GM23338 (cell line): ENCODE measurements around the gene LEKR1. TPM values are rescaled to one million over a fixed set of nuclear protein-coding genes. Genes with fewer than 3 reads are reported as not detected.

Experiments used
- ATAC-seq: fragments of 200-7000 bp; cut with Tn5 transposase; 3 replicates; pipeline ENCODE4 v1.9.1; 2020
- DNase-seq: peaks from one replicate; pipeline ENCODE4 v3.0.0-alpha.2; 2015; ENCODE audit warnings: low spot score
- H2AFZ ChIP-seq: fragments of 200-600 bp; sonication (generic); 2 replicates; pipeline ENCODE4 v1.8.0; 2016; ENCODE audit warnings: antibody characterized with exemption, mild to moderate bottlenecking, moderate library complexity
- H3F3A ChIP-seq: fragments of 200-600 bp; sonication (generic); replicated peaks from 2 replicates; pipeline ENCODE4 v1.8.0; 2017; ENCODE audit warnings: antibody characterized with exemption, mixed run types, low read depth
- H3K27ac ChIP-seq: fragments of 200-600 bp; sonication (generic); 2 replicates; pipeline ENCODE4 v1.6.1; 2016; ENCODE audit warnings: low read depth
- H3K27me3 ChIP-seq: fragments of 200-600 bp; sonication (generic); 2 replicates; pipeline ENCODE4 v1.8.0; 2016; ENCODE audit warnings: mild to moderate bottlenecking, mixed run types, moderate library complexity; ENCODE audit not compliant: insufficient read depth
- H3K36me3 ChIP-seq: fragments of 200-600 bp; sonication (generic); 2 replicates; pipeline ENCODE4 v1.8.0; 2016; ENCODE audit warnings: mild to moderate bottlenecking; ENCODE audit not compliant: insufficient read depth
- H3K4me1 ChIP-seq: fragments of 200-600 bp; sonication (generic); 2 replicates; pipeline ENCODE4 v1.8.0; 2016; ENCODE audit warnings: mild to moderate bottlenecking, moderate library complexity; ENCODE audit not compliant: insufficient read depth
- H3K4me2 ChIP-seq: fragments of 200-600 bp; sonication (generic); 2 replicates; pipeline ENCODE4 v1.7.1; 2017; ENCODE audit warnings: mixed run types
- H3K4me3 ChIP-seq: fragments of 200-600 bp; sonication (generic); 2 replicates; pipeline ENCODE4 v1.6.1; 2016; ENCODE audit warnings: mixed run types
- H3K79me2 ChIP-seq: fragments of 200-600 bp; sonication (generic); replicated peaks from 2 replicates; pipeline ENCODE4 v1.8.0; 2017; ENCODE audit warnings: mild to moderate bottlenecking; ENCODE audit not compliant: insufficient read depth
- H3K9me2 ChIP-seq: fragments of 200-600 bp; sonication (generic); 2 replicates; pipeline ENCODE4 v1.8.0; 2017; ENCODE audit not compliant: insufficient read depth
- H4K20me1 ChIP-seq: fragments of 200-600 bp; sonication (generic); replicated peaks from 2 replicates; pipeline ENCODE4 v1.8.0; 2017; ENCODE audit warnings: mild to moderate bottlenecking; ENCODE audit not compliant: insufficient read depth
- H3K27ac Mint-ChIP-seq: 2 replicates; pipeline ENCODE4 v1.8.0; 2020; ENCODE audit warnings: inconsistent platforms, mild to moderate bottlenecking, moderate library complexity, mixed read lengths
- H3K27me3 Mint-ChIP-seq: 3 replicates; pipeline ENCODE4 v1.8.0; 2022; ENCODE audit warnings: low read depth, mild to moderate bottlenecking, moderate library complexity, mixed read lengths, inconsistent platforms; ENCODE audit not compliant: insufficient read depth, poor library complexity
- H3K36me3 Mint-ChIP-seq: 3 replicates; pipeline ENCODE4 v1.8.0; 2021; ENCODE audit warnings: low read depth, mild to moderate bottlenecking, inconsistent platforms, moderate library complexity, mixed read lengths
- H3K4me1 Mint-ChIP-seq: 3 replicates; pipeline ENCODE4 v1.8.0; 2020; ENCODE audit warnings: mild to moderate bottlenecking, inconsistent platforms, mixed read lengths
- H3K4me3 Mint-ChIP-seq: 3 replicates; pipeline ENCODE4 v1.8.0; 2021; ENCODE audit warnings: moderate library complexity, mild to moderate bottlenecking, inconsistent platforms, mixed read lengths
- H3K9me3 Mint-ChIP-seq: 3 replicates; pipeline ENCODE4 v1.8.0; 2020; ENCODE audit warnings: moderate library complexity, mild to moderate bottlenecking, inconsistent platforms, mixed read lengths
- CREB1 ChIP-seq: fragments of 250-450 bp; sonication (Bioruptor Pico); IDR thresholded peaks from 2 replicates; pipeline ENCODE4 v1.5.0; 2020; ENCODE audit warnings: low read depth, mild to moderate bottlenecking, moderate library complexity
- CTCF ChIP-seq, 2 experiments: fragments of 200-600 bp in 1 of 2; sonication (generic) in 1 of 2; conservative IDR thresholded peaks; 2 replicates each; pipeline versions ENCODE4 v1.5.1 to v1.6.1; 2016 to 2017; ENCODE audit warnings: antibody characterized with exemption in 2 of 2, low read depth in 2 of 2, mild to moderate bottlenecking in 2 of 2, moderate library complexity in 1 of 2
- EZH2phosphoT487 ChIP-seq: fragments of 200-600 bp; sonication (generic); IDR thresholded peaks from one replicate; pipeline ENCODE4 v1.8.1; 2018; ENCODE audit warnings: antibody characterized with exemption; ENCODE audit not compliant: unreplicated experiment
- JUNB ChIP-seq: IDR thresholded peaks from one replicate; pipeline ENCODE4 v1.6.1; 2016; ENCODE audit warnings: antibody characterized with exemption; ENCODE audit not compliant: unreplicated experiment
- POLR2AphosphoS5 ChIP-seq: IDR thresholded peaks from 2 replicates; pipeline ENCODE4 v1.6.1; 2016; ENCODE audit warnings: antibody characterized with exemption, low read depth
- STAT1 ChIP-seq: IDR thresholded peaks from one replicate; pipeline ENCODE4 v1.6.1; 2016; ENCODE audit warnings: antibody characterized with exemption; ENCODE audit not compliant: unreplicated experiment
- ZNF114 ChIP-seq: fragments of 250-450 bp; sonication (Bioruptor Pico); IDR thresholded peaks from 2 replicates; pipeline ENCODE4 v1.5.0; 2020; ENCODE audit warnings: mild to moderate bottlenecking, moderate library complexity
- ZNF331 ChIP-seq: fragments of 250-450 bp; sonication (Bioruptor Pico); IDR thresholded peaks from 2 replicates; pipeline ENCODE4 v1.5.0; 2020; ENCODE audit warnings: low read depth, mild to moderate bottlenecking, moderate library complexity
- ZNF462 ChIP-seq: fragments of 250-450 bp; sonication (Bioruptor Pico); IDR thresholded peaks from 2 replicates; pipeline ENCODE4 v1.5.0; 2020; ENCODE audit warnings: mild to moderate bottlenecking, moderate library complexity
- polyA plus RNA-seq: library from polyadenylated mRNA; unstranded; fragments of >200 nt; fragmentation: Nextera tagmentation; extraction: Ambion mirVana; gene quantifications from 2 replicates; pipeline ENCODE4 v1.2.1, GENCODE V29; 2016
- total RNA-seq: library from RNA; depleted of rRNA; stranded (reverse); fragments of >200 nt; shearing (Covaris generic); gene quantifications from 2 replicates; pipeline ENCODE4 v1.2.3, GENCODE V29; 2014

LEKR1 gene
- total and polyA plus RNA-seq, 2 experiments from 2014 or later, result not detected

GRCh38 chr3:156985711-156986110 is 159.6 kb downstream of the LEKR1 start:
- no peaks in the 10 kb centered on the region for H3K79me2 ChIP-seq

GRCh38 chr3:156987946-156988345 is 161.8 kb downstream of the LEKR1 start:
- ATAC-seq, result no peak
- no peak for DNase-seq
- no peaks in the 10 kb centered on the region for H3K79me2 ChIP-seq
- Mint-ChIP-seq H3K4me3 (no peak overlapping the region), H3K27ac (no peak overlapping the region), H3K36me3 (no peaks in the 10 kb centered on the region), H3K4me1 (peaks cover 7% of the 10 kb centered on the region), H3K9me3 (no peaks in the 10 kb centered on the region), H3K27me3 (no peaks in the 10 kb centered on the region)
- H3K27ac ChIP-seq, result no peak overlapping the region
- H4K20me1 ChIP-seq, result no peaks in the 10 kb centered on the region
- peaks cover 6% of the 10 kb centered on the region; the same call in 1 of the 2 replicates for H3K9me2 ChIP-seq
- H3K4me1 ChIP-seq, result no peaks in the 10 kb centered on the region
- H3F3A ChIP-seq, result no peaks in the 10 kb centered on the region
- no peak overlapping the region; the same call in 1 of the 2 replicates for H2AFZ ChIP-seq
- no peak overlapping the region for H3K4me3 ChIP-seq
- no peaks in the 10 kb centered on the region for H3K27me3 ChIP-seq
- no peak overlapping the region for H3K4me2 ChIP-seq
- H3K36me3 ChIP-seq, result no peaks in the 10 kb centered on the region
- TF ChIP-seq ZNF331 (CRISPR knock-in tag), result no peak
- TF ChIP-seq POLR2AphosphoS5, result no peak
- no peak for TF ChIP-seq ZNF462 (CRISPR knock-in tag)
- no peak for TF ChIP-seq JUNB
- TF ChIP-seq EZH2phosphoT487, result no peak
- TF ChIP-seq STAT1, result no peak
- TF ChIP-seq ZNF114 (CRISPR knock-in tag), result no peak
- TF ChIP-seq CTCF (conservative IDR thresholded peaks at IDR 0.05; ENCODE audit: low read depth in 2 of 2), result no peak

More at GRCh38 chr3:156985711-156986110, 159.6 kb downstream of the LEKR1 start:
- peaks cover 6% of the 10 kb centered on the region; the same call in 1 of the 2 replicates for H3K9me2 ChIP-seq
- Mint-ChIP-seq H3K4me3 (no peak overlapping the region), H3K9me3 (no peaks in the 10 kb centered on the region), H3K36me3 (no peaks in the 10 kb centered on the region), H3K27me3 (no peaks in the 10 kb centered on the region), H3K27ac (no peak overlapping the region), H3K4me1 (peaks cover 7% of the 10 kb centered on the region)
- no peak overlapping the region for H3K4me3 ChIP-seq
- H4K20me1 ChIP-seq, result no peaks in the 10 kb centered on the region
- H3F3A ChIP-seq, result no peaks in the 10 kb centered on the region
- H3K4me1 ChIP-seq, result no peaks in the 10 kb centered on the region
- TF ChIP-seq ZNF114 (CRISPR knock-in tag), result no peak
- no peak for TF ChIP-seq CTCF (conservative IDR thresholded peaks at IDR 0.05; ENCODE audit: low read depth in 2 of 2)
- no peak for TF ChIP-seq CREB1 (CRISPR knock-in tag)
- no peaks in the 10 kb centered on the region for H3K36me3 ChIP-seq
- no peaks in the 10 kb centered on the region for H3K27me3 ChIP-seq
- no peak overlapping the region for H2AFZ ChIP-seq
- no peak for ATAC-seq
- no peak for DNase-seq
- H3K4me2 ChIP-seq, result no peak overlapping the region
- H3K27ac ChIP-seq, result no peak overlapping the region
